GM21515 (cell line): ENCODE results near the gene HSPG2.
"Not testable (repeated sequence)": the region's sequence is repeated elsewhere in the genome, so short reads cannot be mapped to it uniquely, and the experiment has no call there.

ENCODE experiments used
- ATAC-seq: cut with Tn5 transposase; IDR thresholded peaks from one replicate; pipeline ENCODE4 v1.9.1; 2021; ENCODE audit not compliant: unreplicated experiment

The HSPG2 gene

GRCh38 chr1:21956720-21957552, 19.8 kb upstream of the HSPG2 start:
- no peak for ATAC-seq

- ATAC-seq = no peak
Observed at GRCh38 chr1:21955501-21956281, 18.6 kb upstream of the HSPG2 start.

GRCh38 chr1:21955058-21955457, 17.9 kb upstream of the HSPG2 start:
- no peak for ATAC-seq

DNA sequence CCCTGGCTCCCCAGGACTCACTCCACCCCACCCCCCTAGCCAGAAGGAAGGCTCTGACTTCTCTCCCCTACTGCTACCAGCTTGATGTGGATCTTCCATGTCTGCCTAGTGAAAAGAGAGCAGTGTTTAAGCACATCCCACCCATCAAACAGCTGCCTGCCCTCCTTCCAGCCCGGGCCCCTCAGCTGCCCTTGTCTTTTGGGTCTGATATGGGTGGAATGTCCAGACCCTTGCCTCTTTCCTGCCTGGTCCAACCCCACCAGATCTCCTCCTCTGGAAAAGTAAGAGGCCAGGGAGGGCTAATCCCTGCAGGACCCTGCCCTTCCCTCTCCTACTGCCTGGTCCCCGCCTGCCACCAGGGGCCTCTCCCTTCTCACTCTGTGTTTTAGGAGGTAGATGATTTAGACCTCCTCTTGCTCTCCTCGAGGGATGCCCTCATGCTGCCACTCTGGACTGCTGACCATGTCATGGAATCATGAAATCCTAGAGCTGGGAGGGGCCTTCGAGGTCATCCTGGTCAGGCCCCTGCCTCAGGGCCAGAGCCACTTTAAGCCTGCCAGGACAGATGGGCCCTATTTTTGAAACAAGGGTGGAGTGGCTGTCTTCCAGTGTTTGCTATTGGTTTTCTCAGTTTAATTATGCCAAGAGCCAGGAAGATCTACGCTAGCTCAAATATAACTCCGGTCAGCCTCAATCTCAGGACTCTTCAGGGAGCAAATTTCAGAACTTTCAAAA, 15.8 kb upstream of the HSPG2 start:
- no peak for ATAC-seq

DNA sequence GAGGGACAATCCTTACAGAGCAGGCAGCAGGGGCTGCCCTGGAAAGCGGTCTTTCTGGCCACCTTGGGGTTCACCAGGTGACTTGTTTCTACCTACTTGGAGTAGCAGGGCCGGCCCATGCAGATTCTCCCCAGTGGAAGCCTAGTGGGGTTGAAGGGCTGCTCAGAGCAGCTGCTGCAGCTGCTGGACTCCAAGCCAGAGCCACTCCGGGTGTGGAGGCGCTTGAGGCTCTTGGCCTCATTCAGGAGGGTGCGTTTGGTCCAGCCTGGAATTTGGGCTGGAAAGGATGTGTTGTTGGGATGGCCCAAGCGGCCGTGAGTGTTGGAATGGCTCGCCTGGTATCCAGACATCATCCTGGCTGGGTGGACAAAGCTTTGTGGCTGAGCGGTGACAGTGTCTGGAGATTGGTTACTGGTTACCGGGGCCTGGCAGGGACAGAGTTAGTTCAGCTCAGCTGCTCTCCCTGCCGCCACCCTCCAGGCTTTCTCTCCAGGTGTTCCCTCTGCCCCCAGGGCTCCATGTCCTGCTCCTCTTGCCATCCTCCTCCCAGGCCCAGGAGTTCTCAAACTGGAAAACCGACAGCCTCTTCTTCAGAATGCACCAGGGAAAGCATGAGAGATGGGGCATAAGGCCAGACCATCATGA, 14.2 kb upstream of the HSPG2 start:
- no peak for ATAC-seq

GRCh38 chr1:21950734-21951133, 13.6 kb upstream of the HSPG2 start:
- ATAC-seq = no peak

GRCh38 chr1:21946836-21947587, 9.9 kb upstream of the HSPG2 start:
- no peak for ATAC-seq

DNA sequence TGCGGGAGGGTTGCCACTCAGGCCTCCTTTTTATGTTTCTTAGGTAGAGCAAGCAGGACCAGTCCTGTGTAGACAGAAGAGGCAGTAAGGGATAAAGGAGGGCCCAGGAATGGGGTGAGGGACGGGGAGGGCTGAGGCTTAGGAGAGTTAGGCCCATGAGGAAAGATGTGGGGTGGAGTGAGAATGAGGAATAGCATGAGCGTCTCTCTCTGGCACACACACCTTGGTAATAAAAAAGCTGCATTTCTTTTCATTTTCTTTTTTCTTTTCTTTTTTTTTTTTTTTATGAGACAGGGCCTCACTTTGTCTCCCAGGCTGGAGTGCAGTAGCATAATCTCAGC, 7.6 kb upstream of the HSPG2 start:
- ATAC-seq = no peak

- not testable (repeated sequence) for ATAC-seq
Observed at GRCh38 chr1:21942959-21943640, 6.0 kb upstream of the HSPG2 start.

- no peak for ATAC-seq
Observed at GRCh38 chr1:21942464-21942863, 5.4 kb upstream of the HSPG2 start.

DNA sequence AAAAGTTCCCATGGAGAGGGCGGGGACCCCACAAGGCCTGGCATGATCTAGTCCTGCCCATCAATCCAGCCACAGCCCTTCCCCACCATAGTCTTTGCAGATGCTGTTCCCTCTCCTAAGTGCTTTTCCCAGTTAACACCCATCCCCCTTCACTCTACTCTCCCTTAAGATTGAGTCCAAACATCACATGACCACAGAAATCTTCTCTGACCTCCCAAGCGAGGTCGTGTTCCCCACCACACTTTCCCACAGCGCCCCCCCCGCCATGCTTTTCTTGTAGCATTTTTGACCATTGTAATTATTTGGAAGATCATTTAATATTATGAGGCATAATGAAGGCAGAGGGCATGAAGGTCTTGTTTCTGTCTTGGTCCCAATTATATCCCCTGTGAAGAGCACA, 4.3 kb upstream of the HSPG2 start:
- ATAC-seq = no peak

DNA sequence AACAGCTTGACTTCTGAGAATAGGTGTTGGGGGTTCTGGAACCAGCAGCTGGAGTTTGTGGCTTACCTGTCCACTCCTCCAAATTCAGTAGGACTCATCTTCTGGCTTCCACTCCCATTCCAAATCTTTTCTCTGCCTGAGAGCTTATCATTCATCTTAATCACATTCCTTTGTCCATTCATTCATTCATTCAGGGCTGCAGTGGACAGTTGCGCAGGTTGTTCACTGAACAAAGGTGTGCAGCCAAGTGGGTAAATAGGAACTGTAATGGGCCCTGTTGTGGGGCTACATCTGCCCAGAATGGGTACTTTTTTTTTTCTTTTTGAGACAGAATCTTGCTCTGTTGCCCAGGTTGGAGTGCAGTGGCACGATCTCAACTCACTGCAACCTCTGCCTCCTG, 3.4 kb upstream of the HSPG2 start:
- ATAC-seq = no peak

DNA sequence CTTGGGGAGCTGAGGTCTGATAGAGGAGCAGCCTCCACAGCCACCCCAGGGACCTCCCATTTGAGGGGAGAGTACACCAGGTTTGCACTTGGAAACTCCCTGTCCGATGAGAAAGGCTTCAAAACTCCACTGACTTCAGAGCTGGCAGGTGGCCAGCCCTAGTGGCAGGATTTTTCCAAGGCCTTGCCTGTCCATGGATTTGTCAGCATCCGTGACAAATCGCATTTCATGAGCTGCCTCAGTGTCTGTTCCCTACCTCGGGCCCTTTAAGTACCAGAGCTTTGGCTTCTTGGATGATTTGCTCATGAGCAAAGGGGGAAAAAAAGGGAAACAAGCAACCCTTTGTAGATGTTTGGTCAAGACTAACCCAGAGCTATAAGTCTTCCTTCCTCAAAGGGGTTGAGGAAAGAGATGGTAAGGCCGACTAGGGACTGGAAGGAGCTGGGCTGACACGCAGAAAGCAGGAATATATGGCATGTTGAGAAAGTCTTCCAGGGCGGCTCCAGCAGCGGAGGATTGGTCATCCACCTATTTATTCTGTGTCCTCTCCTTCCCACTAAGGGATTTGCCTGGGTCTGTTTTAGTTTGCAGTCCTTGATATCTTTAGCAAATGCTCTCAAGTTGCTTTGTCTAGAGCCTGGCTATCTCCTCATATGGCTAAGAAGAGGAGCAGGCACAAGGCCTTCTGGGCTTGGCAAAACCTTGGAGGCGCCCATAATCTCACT, 2.7 kb upstream of the HSPG2 start:
- no peak for ATAC-seq

- no peak for ATAC-seq
Observed at GRCh38 chr1:21938732-21939538, 1.8 kb upstream of the HSPG2 start.

DNA sequence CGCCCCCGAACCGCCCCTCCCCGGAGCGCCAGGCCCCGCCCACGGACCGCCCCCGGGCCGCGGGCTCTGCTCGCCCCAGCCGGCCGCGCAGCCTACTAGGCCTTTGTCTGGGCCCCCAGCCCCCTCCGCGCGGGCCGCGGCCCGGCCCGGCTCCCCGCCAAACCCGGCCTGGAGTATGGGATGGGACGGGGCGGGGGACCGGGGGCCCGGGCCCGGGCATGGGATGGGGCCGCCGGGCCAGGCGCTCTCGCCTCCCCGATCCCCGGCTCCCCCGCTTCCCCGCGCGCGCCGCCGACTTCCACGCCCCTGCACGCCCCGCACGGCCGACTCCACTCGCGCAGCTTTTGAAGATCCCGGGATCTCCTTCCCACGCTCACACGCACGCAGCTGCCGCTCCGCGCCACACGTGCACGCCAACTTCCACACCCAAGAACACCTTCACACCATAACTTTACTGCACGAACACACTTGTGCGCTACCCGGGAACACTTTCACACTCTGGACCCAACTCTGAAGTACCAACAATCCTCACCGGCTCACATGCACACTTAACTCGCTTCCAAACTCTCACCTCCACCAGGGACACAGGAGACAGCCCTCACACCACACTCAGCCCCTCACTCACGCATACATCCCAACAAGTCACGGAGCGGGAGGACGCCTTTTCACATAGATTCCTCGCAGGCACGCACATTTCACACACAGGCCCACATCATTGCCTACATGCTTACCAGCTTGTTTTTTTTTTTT, 437 bp upstream of the HSPG2 start:
- ATAC-seq = peak; percentile 55

DNA sequence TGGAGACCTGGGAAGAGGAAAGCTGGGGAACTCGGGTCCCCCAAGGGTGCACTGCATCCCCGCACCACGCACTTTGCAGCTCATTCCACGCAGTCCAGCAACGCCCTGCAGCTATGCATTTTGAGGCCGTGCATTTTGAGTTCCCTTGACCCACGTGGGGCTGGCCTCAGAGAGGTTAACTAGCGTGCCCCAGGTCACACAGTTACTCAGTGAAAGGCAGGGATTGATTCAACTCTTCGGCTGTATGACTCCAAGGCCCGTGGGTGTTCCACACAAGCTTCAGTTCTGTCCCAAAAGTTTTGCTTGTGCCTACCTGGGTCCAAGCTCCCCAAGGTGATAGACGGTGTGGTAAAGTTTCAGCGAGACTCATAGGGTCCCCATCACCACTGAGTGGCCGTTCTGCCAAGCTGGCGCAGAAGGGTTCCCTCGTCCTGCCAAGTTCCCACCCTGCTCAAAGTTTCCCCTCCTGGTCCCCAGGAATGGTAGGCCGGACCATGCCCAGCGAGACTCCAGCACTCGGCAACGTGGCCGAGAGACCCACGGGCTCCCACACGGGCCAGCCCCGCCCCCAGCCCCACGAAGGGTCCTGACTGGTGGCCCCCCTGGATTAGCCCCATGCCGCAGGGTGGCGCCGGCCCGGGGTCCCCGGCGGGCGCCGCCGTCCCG, 611 bp downstream of the HSPG2 start:
- ATAC-seq = no peak

DNA sequence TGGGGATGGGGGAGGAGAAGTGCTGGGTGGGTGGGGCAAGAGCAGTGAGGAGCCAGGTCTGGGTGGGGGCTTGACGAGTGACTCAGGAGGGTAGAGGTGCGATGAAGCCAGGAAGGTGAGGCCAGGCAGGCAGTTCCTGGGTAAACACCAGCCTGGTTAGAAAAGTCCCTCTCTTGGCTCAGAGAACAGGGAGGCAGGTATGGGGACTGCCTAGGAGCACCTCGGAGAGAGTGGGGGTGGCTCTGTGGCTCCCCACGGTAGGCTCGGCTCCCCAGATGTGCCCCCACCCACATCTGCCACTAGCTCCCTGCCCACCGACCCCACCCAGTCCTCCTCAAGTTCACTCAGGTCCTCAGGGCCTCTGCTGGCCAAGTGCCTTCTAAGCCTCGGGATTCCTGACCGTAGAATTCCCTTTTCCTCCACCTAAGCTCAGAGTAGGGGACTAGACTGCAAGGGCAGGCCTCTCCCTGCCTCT, 1.2 kb downstream of the HSPG2 start:
- ATAC-seq = no peak
